Natural killer cell (primary cell): ENCODE data around the gene BCAS2. TPM values are rescaled to one million over a fixed set of nuclear protein-coding genes. Genes with fewer than 3 reads are reported as not detected.
"Not testable (repeated sequence)": the region's sequence is repeated elsewhere in the genome, so short reads cannot be mapped to it uniquely, and the experiment has no call there.

ENCODE experiments used
- ATAC-seq, 3 donors: fragments of 150-1000 bp in 2 of 3; fragments of 200-7000 bp in 1 of 3; cut with Tn5 transposase; 1 replicate in 1 of 3; 2 replicates in 2 of 3; pipeline ENCODE4 v1.10.0; 2021; ENCODE audit warnings: mild to moderate bottlenecking in 2 of 3, moderate library complexity in 2 of 3
- DNase-seq, 2 donors: peaks; one replicate each; pipeline versions ENCODE4 v3.0.0 to v3.0.0-alpha.2; 2013 to 2021; ENCODE audit warnings: mixed read lengths in 1 of 2
- H3K27ac ChIP-seq: one replicate; pipeline ENCODE4 v1.5.1; 2013; ENCODE audit warnings: mild to moderate bottlenecking, low read length
- H3K27me3 ChIP-seq: one replicate; pipeline ENCODE4 v1.6.1; 2013; ENCODE audit warnings: low read length; ENCODE audit not compliant: control insufficient read depth, insufficient read depth
- H3K36me3 ChIP-seq: one replicate; pipeline ENCODE4 v1.6.1; 2013; ENCODE audit warnings: low read length; ENCODE audit not compliant: control insufficient read depth, insufficient read depth
- H3K4me1 ChIP-seq: one replicate; pipeline ENCODE4 v1.6.1; 2013; ENCODE audit warnings: low read length; ENCODE audit not compliant: control insufficient read depth, insufficient read depth
- H3K4me3 ChIP-seq: one replicate; pipeline ENCODE4 v1.5.1; 2013; ENCODE audit warnings: low read length
- H3K9me3 ChIP-seq: one replicate; pipeline ENCODE4 v1.6.1; 2013; ENCODE audit warnings: low read length; ENCODE audit not compliant: control insufficient read depth, insufficient read depth
- H3K27ac Mint-ChIP-seq, 2 donors: one replicate each; pipeline ENCODE4 v1.8.0; 2022; ENCODE audit warnings: mild to moderate bottlenecking in 2 of 2, mixed read lengths in 2 of 2, moderate library complexity in 1 of 2
- H3K27me3 Mint-ChIP-seq, 2 donors: one replicate each; pipeline ENCODE4 v1.8.0; 2022; ENCODE audit warnings: low read depth in 2 of 2, mixed read lengths in 2 of 2
- H3K36me3 Mint-ChIP-seq: one replicate; pipeline ENCODE4 v1.8.0; 2022; ENCODE audit warnings: mixed read lengths
- H3K4me1 Mint-ChIP-seq, 2 donors: one replicate each; pipeline ENCODE4 v1.8.0; 2022; ENCODE audit warnings: mixed read lengths in 2 of 2
- H3K4me3 Mint-ChIP-seq: one replicate; pipeline ENCODE4 v1.8.0; 2022; ENCODE audit warnings: mild to moderate bottlenecking, moderate library complexity, mixed read lengths
- H3K9me3 Mint-ChIP-seq, 2 donors: one replicate each; pipeline ENCODE4 v1.8.0; 2022; ENCODE audit warnings: mixed read lengths in 2 of 2
- CTCF ChIP-seq: fragments of 200-600 bp; IDR thresholded peaks from one replicate; pipeline ENCODE4 v1.8.0; 2022; ENCODE audit warnings: antibody characterized with exemption
- WGBS: methylation state at CpG from one replicate; pipeline ENCODE4 v1.1.7; 2013; ENCODE audit warnings: missing lambda C conversion rate; ENCODE audit not compliant: insufficient coverage; 5-methylcytosine and 5-hydroxymethylcytosine counted together
- intact Hi-C: fragments of 100-400 bp; cut with micrococcal nuclease; formaldehyde crosslinking; loops from one replicate; pipeline ENCODE4 v1.14.2; 2022
- total RNA-seq, 4 donors: library from RNA; stranded (reverse); fragments of 120-200 nt in 1 of 4; gene quantifications; one replicate each; pipeline versions ENCODE4 v1.2.3 to v1.2.4, GENCODE V29; 2013 to 2022

The BCAS2 gene
- total RNA-seq, 3 donors from 2014 or later (not counting 1 experiment from before 2014, with no cell fraction given), result 45.5 to 76.7 (median 62.0) TPM

- peaks cover 15% of the 10 kb centered on the region for H3K36me3 Mint-ChIP-seq
Observed at GRCh38 chr1:114574365-114574764, 7.0 kb downstream of the BCAS2 start.

GRCh38 chr1:114564141-114564540 lies 17.3 kb downstream of the BCAS2 start:
- H3K4me1 ChIP-seq, result peaks cover 2% of the 10 kb centered on the region
- no peak overlapping the region for H3K4me3 ChIP-seq
- Mint-ChIP-seq H3K4me3 (no peak overlapping the region), H3K36me3 (peaks cover 26% of the 10 kb centered on the region), H3K27ac (no peak overlapping the region), H3K9me3 (no peaks in the 10 kb centered on the region), H3K27me3 (no peaks in the 10 kb centered on the region), H3K4me1 (no peaks in the 10 kb centered on the region)
- H3K27ac ChIP-seq, result no peak overlapping the region
- no peak for ATAC-seq
- TF ChIP-seq CTCF, result no peak
- peaks cover 35% of the 10 kb centered on the region for H3K36me3 ChIP-seq
- no peaks in the 10 kb centered on the region for H3K9me3 ChIP-seq
- no peaks in the 10 kb centered on the region for H3K27me3 ChIP-seq
- DNase-seq, result no peak
- intact Hi-C loops, result no loop called here

More at GRCh38 chr1:114574365-114574764, 7.0 kb downstream of the BCAS2 start:
- Histone ChIP-seq H3K27me3 (no peaks in the 10 kb centered on the region), H3K27ac (no peak overlapping the region), H3K4me1 (no peaks in the 10 kb centered on the region), H3K9me3 (no peaks in the 10 kb centered on the region), H3K4me3 (no peak overlapping the region), H3K36me3 (peaks cover 83% of the 10 kb centered on the region)
- intact Hi-C loops, result no loop called here
- Mint-ChIP-seq H3K4me3 (no peak overlapping the region), H3K27me3 (no peaks in the 10 kb centered on the region), H3K9me3 (no peaks in the 10 kb centered on the region), H3K27ac (no peak overlapping the region), H3K4me1 (peaks cover 9 to 24% of the 10 kb centered on the region in 2 donors)
- no peak for ATAC-seq
- no peak for DNase-seq
- 100% methylated on average over 1 of the region's 2 CpGs for WGBS
- no peak for TF ChIP-seq CTCF

- WGBS, result 100% methylated on average over 2 of the region's 3 CpGs
- H3K4me3 ChIP-seq, H3K4me1 Mint-ChIP-seq, H3K27me3 Mint-ChIP-seq, intact Hi-C loops, H3K27ac ChIP-seq, H3K27me3 ChIP-seq, ATAC-seq, H3K9me3 ChIP-seq, DNase-seq, H3K27ac Mint-ChIP-seq, H3K4me1 ChIP-seq, H3K9me3 Mint-ChIP-seq, H3K4me3 Mint-ChIP-seq: not testable (repeated sequence)
- peaks cover 24% of the 10 kb centered on the region for H3K36me3 ChIP-seq
- peaks cover 26% of the 10 kb centered on the region for H3K36me3 Mint-ChIP-seq
Observed at GRCh38 chr1:114562978-114563510, 18.4 kb downstream of the BCAS2 start.

GRCh38 chr1:114561333-114561732 lies 20.1 kb downstream of the BCAS2 start:
- Mint-ChIP-seq H3K4me3 (no peak overlapping the region), H3K36me3 (peaks cover 14% of the 10 kb centered on the region), H3K27me3 (no peaks in the 10 kb centered on the region), H3K4me1 (no peaks in the 10 kb centered on the region), H3K27ac (no peak overlapping the region), H3K9me3 (no peaks in the 10 kb centered on the region)
- Histone ChIP-seq H3K9me3 (no peaks in the 10 kb centered on the region), H3K4me1 (peaks cover 2% of the 10 kb centered on the region), H3K27me3 (no peaks in the 10 kb centered on the region), H3K36me3 (peaks cover 12% of the 10 kb centered on the region), H3K4me3 (no peak overlapping the region), H3K27ac (no peak overlapping the region)
- intact Hi-C loops, result no loop called here
- no CpG with 5 or more reads among the region's 1 CpG for WGBS
- ATAC-seq (no peak), DNase-seq (no peak)
- no peak for TF ChIP-seq CTCF
